Natural killer cell (primary cell): ENCODE results near the gene GYG2. TPM values are rescaled to one million over a fixed set of nuclear protein-coding genes. Genes with fewer than 3 reads are reported as not detected.
A peak's percentile ranks its signal among the peaks of the same experiment; 100 is the strongest.

ENCODE experiments used
- ATAC-seq, 3 donors: fragments of 150-1000 bp in 2 of 3; fragments of 200-7000 bp in 1 of 3; cut with Tn5 transposase; 1 replicate in 1 of 3; 2 replicates in 2 of 3; pipeline ENCODE4 v1.10.0; 2021; ENCODE audit warnings: mild to moderate bottlenecking in 2 of 3, moderate library complexity in 2 of 3
- DNase-seq, 2 donors: peaks; one replicate each; pipeline versions ENCODE4 v3.0.0 to v3.0.0-alpha.2; 2013 to 2021; ENCODE audit warnings: mixed read lengths in 1 of 2
- H3K27ac ChIP-seq: one replicate; pipeline ENCODE4 v1.5.1; 2013; ENCODE audit warnings: mild to moderate bottlenecking, low read length
- H3K27me3 ChIP-seq: one replicate; pipeline ENCODE4 v1.6.1; 2013; ENCODE audit warnings: low read length; ENCODE audit not compliant: control insufficient read depth, insufficient read depth
- H3K36me3 ChIP-seq: one replicate; pipeline ENCODE4 v1.6.1; 2013; ENCODE audit warnings: low read length; ENCODE audit not compliant: control insufficient read depth, insufficient read depth
- H3K4me1 ChIP-seq: one replicate; pipeline ENCODE4 v1.6.1; 2013; ENCODE audit warnings: low read length; ENCODE audit not compliant: control insufficient read depth, insufficient read depth
- H3K4me3 ChIP-seq: one replicate; pipeline ENCODE4 v1.5.1; 2013; ENCODE audit warnings: low read length
- H3K9me3 ChIP-seq: one replicate; pipeline ENCODE4 v1.6.1; 2013; ENCODE audit warnings: low read length; ENCODE audit not compliant: control insufficient read depth, insufficient read depth
- H3K27ac Mint-ChIP-seq, 2 donors: one replicate each; pipeline ENCODE4 v1.8.0; 2022; ENCODE audit warnings: mild to moderate bottlenecking in 2 of 2, mixed read lengths in 2 of 2, moderate library complexity in 1 of 2
- H3K27me3 Mint-ChIP-seq, 2 donors: one replicate each; pipeline ENCODE4 v1.8.0; 2022; ENCODE audit warnings: low read depth in 2 of 2, mixed read lengths in 2 of 2
- H3K36me3 Mint-ChIP-seq: one replicate; pipeline ENCODE4 v1.8.0; 2022; ENCODE audit warnings: mixed read lengths
- H3K4me1 Mint-ChIP-seq, 2 donors: one replicate each; pipeline ENCODE4 v1.8.0; 2022; ENCODE audit warnings: mixed read lengths in 2 of 2
- H3K4me3 Mint-ChIP-seq: one replicate; pipeline ENCODE4 v1.8.0; 2022; ENCODE audit warnings: mild to moderate bottlenecking, moderate library complexity, mixed read lengths
- H3K9me3 Mint-ChIP-seq, 2 donors: one replicate each; pipeline ENCODE4 v1.8.0; 2022; ENCODE audit warnings: mixed read lengths in 2 of 2
- CTCF ChIP-seq: fragments of 200-600 bp; IDR thresholded peaks from one replicate; pipeline ENCODE4 v1.8.0; 2022; ENCODE audit warnings: antibody characterized with exemption
- WGBS: methylation state at CpG from one replicate; pipeline ENCODE4 v1.1.7; 2013; ENCODE audit warnings: missing lambda C conversion rate; ENCODE audit not compliant: insufficient coverage; 5-methylcytosine and 5-hydroxymethylcytosine counted together
- intact Hi-C: fragments of 100-400 bp; cut with micrococcal nuclease; formaldehyde crosslinking; loops from one replicate; pipeline ENCODE4 v1.14.2; 2022
- total RNA-seq, 4 donors: library from RNA; stranded (reverse); fragments of 120-200 nt in 1 of 4; gene quantifications; one replicate each; pipeline versions ENCODE4 v1.2.3 to v1.2.4, GENCODE V29; 2013 to 2022

The GYG2 gene
- total RNA-seq, 3 donors from 2014 or later (not counting 1 experiment from before 2014, with no cell fraction given): not detected

GRCh38 chrX:2819345-2820135 is 9.2 kb upstream of the GYG2 start:
- no peak overlapping the region for H3K27ac Mint-ChIP-seq
- WGBS: 91% methylated on average over 9 of the region's 9 CpGs
- intact Hi-C loops: no loop called here
- H3K4me1 ChIP-seq: no peaks in the 10 kb centered on the region
- H3K4me3 Mint-ChIP-seq: no peak overlapping the region
- H3K27me3 ChIP-seq: no peaks in the 10 kb centered on the region
- peaks cover 2 to 18% of the 10 kb centered on the region in 2 donors for H3K27me3 Mint-ChIP-seq
- H3K27ac ChIP-seq: no peak overlapping the region
- no peak for TF ChIP-seq CTCF
- DNase-seq (peak in 1 of 2 donors; percentile 14), ATAC-seq (no peak)
- no peak overlapping the region for H3K4me3 ChIP-seq
- no peaks in the 10 kb centered on the region for H3K9me3 ChIP-seq
- peaks cover 0 to 7% of the 10 kb centered on the region in 2 donors for H3K4me1 Mint-ChIP-seq
- no peaks in the 10 kb centered on the region for H3K36me3 Mint-ChIP-seq
- H3K9me3 Mint-ChIP-seq: no peaks in the 10 kb centered on the region
- H3K36me3 ChIP-seq: no peaks in the 10 kb centered on the region

GRCh38 chrX:2820136-2820771 is 8.5 kb upstream of the GYG2 start:
- no peak overlapping the region for H3K27ac ChIP-seq
- TF ChIP-seq CTCF: no peak
- no peaks in the 10 kb centered on the region for H3K9me3 ChIP-seq
- H3K4me3 ChIP-seq: no peak overlapping the region
- H3K4me1 ChIP-seq: no peaks in the 10 kb centered on the region
- Mint-ChIP-seq H3K4me3 (no peak overlapping the region), H3K27ac (no peak overlapping the region), H3K9me3 (no peaks in the 10 kb centered on the region), H3K4me1 (peaks cover 0 to 7% of the 10 kb centered on the region in 2 donors), H3K27me3 (peaks cover 2 to 10% of the 10 kb centered on the region in 2 donors), H3K36me3 (no peaks in the 10 kb centered on the region)
- H3K36me3 ChIP-seq: no peaks in the 10 kb centered on the region
- ATAC-seq (no peak), DNase-seq (no peak)
- intact Hi-C loops: no loop called here
- 43% methylated on average over 7 of the region's 8 CpGs for WGBS
- no peaks in the 10 kb centered on the region for H3K27me3 ChIP-seq

GRCh38 chrX:2823795-2824386 is 4.8 kb upstream of the GYG2 start:
- no peaks in the 10 kb centered on the region for H3K4me1 ChIP-seq
- no peaks in the 10 kb centered on the region for H3K36me3 ChIP-seq
- H3K27me3 ChIP-seq: no peaks in the 10 kb centered on the region
- no peak for ATAC-seq
- H3K9me3 ChIP-seq: no peaks in the 10 kb centered on the region
- no peak overlapping the region for H3K27ac Mint-ChIP-seq
- H3K4me3 Mint-ChIP-seq: no peak overlapping the region
- DNase-seq: no peak
- H3K9me3 Mint-ChIP-seq: no peaks in the 10 kb centered on the region
- intact Hi-C loops: no loop called here
- TF ChIP-seq CTCF: no peak
- no peaks in the 10 kb centered on the region for H3K36me3 Mint-ChIP-seq
- 74% methylated on average over 10 of the region's 13 CpGs for WGBS
- peaks cover 0 to 7% of the 10 kb centered on the region in 2 donors for H3K4me1 Mint-ChIP-seq
- no peak overlapping the region for H3K27ac ChIP-seq
- H3K27me3 Mint-ChIP-seq: peaks cover 0 to 2% of the 10 kb centered on the region in 2 donors
- H3K4me3 ChIP-seq: no peak overlapping the region
